Astrocyte (in vitro differentiated cells and primary cell): ENCODE results near the gene SVEP1. TPM values are rescaled to one million over a fixed set of nuclear protein-coding genes. Genes with fewer than 3 reads are reported as not detected.

ENCODE experiments used
- DNase-seq: peaks from one replicate; pipeline ENCODE4 v3.0.0-alpha.2; 2010; ENCODE audit warnings: low read depth
- FAIRE-seq: peaks from 2 replicates; lab custom pipeline; 2011; peaks lifted over from hg19 to GRCh38; lab: Jason Lieb, UNC
- H2AFZ ChIP-seq: 2 replicates; pipeline ENCODE4 v1.6.0; 2012; ENCODE audit warnings: low read depth, low read length, inconsistent platforms
- H3K27ac ChIP-seq: 2 replicates; pipeline ENCODE4 v1.5.1; 2011; ENCODE audit warnings: low read depth, low read length, inconsistent platforms
- H3K27me3 ChIP-seq: 2 replicates; pipeline ENCODE4 v1.6.0; 2011; ENCODE audit warnings: low read length, inconsistent platforms; ENCODE audit not compliant: insufficient read depth
- H3K36me3 ChIP-seq: 2 replicates; pipeline ENCODE4 v1.5.1; 2011; ENCODE audit warnings: low read length, inconsistent platforms; ENCODE audit not compliant: insufficient read depth
- H3K4me1 ChIP-seq: 2 replicates; pipeline ENCODE4 v1.5.1; 2011; ENCODE audit warnings: low read length, inconsistent platforms; ENCODE audit not compliant: insufficient read depth
- H3K4me2 ChIP-seq: 2 replicates; pipeline ENCODE4 v1.6.0; 2012; ENCODE audit warnings: low read length, inconsistent platforms
- H3K4me3 ChIP-seq: 2 replicates; pipeline ENCODE4 v1.5.1; 2011; ENCODE audit warnings: low read depth, mild to moderate bottlenecking, low read length, inconsistent platforms; ENCODE audit not compliant: insufficient read depth
- H3K79me2 ChIP-seq: 2 replicates; pipeline ENCODE4 v1.6.0; 2012; ENCODE audit warnings: mild to moderate bottlenecking, low read length, inconsistent platforms; ENCODE audit not compliant: insufficient read depth
- H3K9ac ChIP-seq: 2 replicates; pipeline ENCODE4 v1.6.0; 2012; ENCODE audit warnings: mild to moderate bottlenecking, low read length, inconsistent platforms
- H3K9me3 ChIP-seq: 2 replicates; pipeline ENCODE4 v1.5.1; 2012; ENCODE audit warnings: low read depth, mild to moderate bottlenecking, low read length, inconsistent platforms; ENCODE audit not compliant: insufficient read depth
- H4K20me1 ChIP-seq: 2 replicates; pipeline ENCODE4 v1.6.0; 2012; ENCODE audit warnings: low read length, inconsistent platforms; ENCODE audit not compliant: insufficient read depth
- H3K27ac Mint-ChIP-seq: one replicate; pipeline ENCODE4 v1.8.0; 2021; ENCODE audit warnings: mild to moderate bottlenecking, mixed read lengths; ENCODE audit not compliant: unreplicated experiment
- H3K27me3 Mint-ChIP-seq: one replicate; pipeline ENCODE4 v1.8.0; 2021; ENCODE audit warnings: low read depth, mixed read lengths; ENCODE audit not compliant: unreplicated experiment
- H3K36me3 Mint-ChIP-seq: one replicate; pipeline ENCODE4 v1.8.0; 2021; ENCODE audit warnings: low read depth, mixed read lengths; ENCODE audit not compliant: unreplicated experiment
- H3K4me1 Mint-ChIP-seq: one replicate; pipeline ENCODE4 v1.8.0; 2021; ENCODE audit warnings: low read depth, mixed read lengths; ENCODE audit not compliant: unreplicated experiment
- H3K4me3 Mint-ChIP-seq: one replicate; pipeline ENCODE4 v1.8.0; 2021; ENCODE audit warnings: mild to moderate bottlenecking, moderate library complexity, mixed read lengths; ENCODE audit not compliant: unreplicated experiment
- H3K9me3 Mint-ChIP-seq: one replicate; pipeline ENCODE4 v1.8.0; 2021; ENCODE audit warnings: mild to moderate bottlenecking, mixed read lengths; ENCODE audit not compliant: unreplicated experiment
- CTCF ChIP-seq: IDR thresholded peaks from 2 replicates; pipeline ENCODE4 v1.5.1; 2011; ENCODE audit warnings: low read depth, mild to moderate bottlenecking, inconsistent platforms, low read length, moderate library complexity; ENCODE audit not compliant: insufficient read depth
- EZH2 ChIP-seq: IDR thresholded peaks from 2 replicates; pipeline ENCODE4 v1.6.1; 2012; ENCODE audit warnings: mild to moderate bottlenecking, low read length, inconsistent platforms; ENCODE audit not compliant: insufficient read depth
- total RNA-seq: library from RNA; stranded (reverse); gene quantifications from 2 replicates; pipeline ENCODE4 v1.2.1, GENCODE V29; 2021

Gene SVEP1
- total RNA-seq, 1 donor from 2014 or later = 1.1 TPM

- H2AFZ ChIP-seq = no peak overlapping the region
- no peaks in the 10 kb centered on the region for H3K36me3 Mint-ChIP-seq
- H3K79me2 ChIP-seq = no peaks in the 10 kb centered on the region
- no peak overlapping the region for H3K4me2 ChIP-seq
- H4K20me1 ChIP-seq = no peaks in the 10 kb centered on the region
- no peak overlapping the region for H3K9ac ChIP-seq
- peak; percentile 27 for DNase-seq
- TF ChIP-seq CTCF (peak; percentile 39), EZH2 (no peak)
- H3K9me3 ChIP-seq = no peaks in the 10 kb centered on the region
- no peaks in the 10 kb centered on the region for H3K36me3 ChIP-seq
- no peak overlapping the region for H3K27ac Mint-ChIP-seq
- H3K4me1 ChIP-seq = no peaks in the 10 kb centered on the region
- H3K27ac ChIP-seq = no peak overlapping the region
- FAIRE-seq = no peak
- H3K27me3 ChIP-seq = no peaks in the 10 kb centered on the region
- H3K4me3 Mint-ChIP-seq = no peak overlapping the region
- H3K27me3 Mint-ChIP-seq = no peaks in the 10 kb centered on the region
- no peaks in the 10 kb centered on the region for H3K9me3 Mint-ChIP-seq
- no peak overlapping the region for H3K4me3 ChIP-seq
- H3K4me1 Mint-ChIP-seq = no peaks in the 10 kb centered on the region
These were observed 153.4 kb downstream of the SVEP1 start for GRCh38 chr9:110426052-110426709.

- Histone ChIP-seq H3K27ac (no peak overlapping the region), H3K4me3 (no peak overlapping the region), H3K4me1 (no peaks in the 10 kb centered on the region), H2AFZ (no peak overlapping the region), H4K20me1 (no peaks in the 10 kb centered on the region), H3K36me3 (no peaks in the 10 kb centered on the region), H3K9me3 (no peaks in the 10 kb centered on the region), H3K79me2 (no peaks in the 10 kb centered on the region), H3K9ac (no peak overlapping the region), H3K4me2 (no peak overlapping the region), H3K27me3 (no peaks in the 10 kb centered on the region)
- no peaks in the 10 kb centered on the region for H3K4me1 Mint-ChIP-seq
- peaks cover 5% of the 10 kb centered on the region for H3K27me3 Mint-ChIP-seq
- H3K9me3 Mint-ChIP-seq = peaks cover 3% of the 10 kb centered on the region
- H3K27ac Mint-ChIP-seq = no peak overlapping the region
- no peaks in the 10 kb centered on the region for H3K36me3 Mint-ChIP-seq
- H3K4me3 Mint-ChIP-seq = no peak overlapping the region
- TF ChIP-seq CTCF (no peak), EZH2 (no peak)
- DNase-seq (no peak), FAIRE-seq (no peak)
These were observed 165.1 kb downstream of the SVEP1 start for GRCh38 chr9:110414471-110414870.

DNA sequence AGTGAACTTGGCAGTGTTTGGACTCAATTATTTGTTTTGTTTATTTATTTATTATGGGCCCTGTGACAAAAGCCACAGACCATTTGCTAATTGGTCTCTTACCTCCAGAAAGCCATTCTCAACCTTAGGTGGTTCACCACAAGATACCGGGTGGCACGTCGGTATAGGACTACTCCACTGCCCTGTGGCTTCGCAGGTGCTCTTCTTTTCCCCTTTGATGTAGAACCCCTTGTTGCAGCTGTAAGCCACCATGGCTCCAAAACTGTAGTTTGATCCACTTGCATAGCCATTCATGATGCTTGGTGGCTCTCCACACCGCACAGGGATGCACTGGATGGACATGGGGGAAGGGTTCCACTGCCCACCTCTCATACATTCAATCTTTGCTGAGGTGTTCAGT lies 168.6 kb downstream of the SVEP1 start:
- H3K27ac ChIP-seq = no peak overlapping the region
- no peaks in the 10 kb centered on the region for H3K4me1 Mint-ChIP-seq
- H3K9me3 ChIP-seq = no peaks in the 10 kb centered on the region
- no peaks in the 10 kb centered on the region for H3K79me2 ChIP-seq
- no peak overlapping the region for H3K4me2 ChIP-seq
- DNase-seq (no peak), FAIRE-seq (no peak)
- no peak overlapping the region for H3K4me3 Mint-ChIP-seq
- no peaks in the 10 kb centered on the region for H3K9me3 Mint-ChIP-seq
- no peaks in the 10 kb centered on the region for H3K4me1 ChIP-seq
- no peak overlapping the region for H3K4me3 ChIP-seq
- H3K27ac Mint-ChIP-seq = no peak overlapping the region
- peaks cover 2% of the 10 kb centered on the region for H3K36me3 Mint-ChIP-seq
- H3K27me3 ChIP-seq = peaks cover 2% of the 10 kb centered on the region
- H4K20me1 ChIP-seq = no peaks in the 10 kb centered on the region
- no peaks in the 10 kb centered on the region for H3K36me3 ChIP-seq
- no peak overlapping the region for H2AFZ ChIP-seq
- H3K9ac ChIP-seq = no peak overlapping the region
- peaks cover 5% of the 10 kb centered on the region for H3K27me3 Mint-ChIP-seq
- TF ChIP-seq CTCF = no peak
- no peak for TF ChIP-seq EZH2
